Ascending aorta (tissue), 2 donors: Measurements from ENCODE around the gene FAM186B. TPM values are rescaled to one million over a fixed set of nuclear protein-coding genes. Genes with fewer than 3 reads are reported as not detected.

ENCODE experiments used
- DNase-seq, 2 donors: peaks; one replicate each; pipeline ENCODE4 v3.0.0-alpha.2; 2019; ENCODE audit warnings: low spot score in 2 of 2
- H3K27ac ChIP-seq, 2 donors: fragments of 200-600 bp; sonication (generic); one replicate each; pipeline ENCODE4 v1.5.1; 2016 to 2017; ENCODE audit warnings: mild to moderate bottlenecking in 1 of 2
- H3K27me3 ChIP-seq: fragments of 200-600 bp; sonication (generic); one replicate; pipeline ENCODE4 v1.5.1; 2017
- H3K36me3 ChIP-seq, 2 donors: fragments of 200-600 bp; sonication (generic); one replicate each; pipeline ENCODE4 v1.5.1; 2016
- H3K4me1 ChIP-seq, 2 donors: fragments of 200-600 bp; sonication (generic); one replicate each; pipeline ENCODE4 v1.5.1; 2016 to 2017; ENCODE audit warnings: mild to moderate bottlenecking in 1 of 2
- H3K4me3 ChIP-seq, 2 donors: fragments of 200-600 bp; sonication (generic); one replicate each; pipeline ENCODE4 v1.5.1; 2016 to 2017; ENCODE audit warnings: mild to moderate bottlenecking in 1 of 2
- H3K9me3 ChIP-seq, 2 donors: fragments of 200-600 bp; sonication (generic); one replicate each; pipeline ENCODE4 v1.5.1; 2016
- intact Hi-C: fragments of 100-400 bp; cut with DNase I; formaldehyde crosslinking; loops from one replicate; pipeline ENCODE4 v1.15.1; 2023
- total RNA-seq: library from RNA; depleted of rRNA; stranded (reverse); fragments of >200 nt; gene quantifications from one replicate; pipeline ENCODE4 v1.1.0, GENCODE V29; 2016
- TF ChIP-seq, protein P1 (sequence below), 3 experiments: fragments of 200-600 bp in 2 of 3; fragments of 450-650 bp in 1 of 3; sonication (generic) in 2 of 3; IDR thresholded peaks; one replicate each; pipeline ENCODE4 v1.5.1; 2016 to 2019; ENCODE audit warnings: antibody characterized with exemption in 3 of 3, mild to moderate bottlenecking in 1 of 3, moderate library complexity in 1 of 3

Gene FAM186B
- total RNA-seq, 1 donor from 2014 or later, result not detected

DNA sequence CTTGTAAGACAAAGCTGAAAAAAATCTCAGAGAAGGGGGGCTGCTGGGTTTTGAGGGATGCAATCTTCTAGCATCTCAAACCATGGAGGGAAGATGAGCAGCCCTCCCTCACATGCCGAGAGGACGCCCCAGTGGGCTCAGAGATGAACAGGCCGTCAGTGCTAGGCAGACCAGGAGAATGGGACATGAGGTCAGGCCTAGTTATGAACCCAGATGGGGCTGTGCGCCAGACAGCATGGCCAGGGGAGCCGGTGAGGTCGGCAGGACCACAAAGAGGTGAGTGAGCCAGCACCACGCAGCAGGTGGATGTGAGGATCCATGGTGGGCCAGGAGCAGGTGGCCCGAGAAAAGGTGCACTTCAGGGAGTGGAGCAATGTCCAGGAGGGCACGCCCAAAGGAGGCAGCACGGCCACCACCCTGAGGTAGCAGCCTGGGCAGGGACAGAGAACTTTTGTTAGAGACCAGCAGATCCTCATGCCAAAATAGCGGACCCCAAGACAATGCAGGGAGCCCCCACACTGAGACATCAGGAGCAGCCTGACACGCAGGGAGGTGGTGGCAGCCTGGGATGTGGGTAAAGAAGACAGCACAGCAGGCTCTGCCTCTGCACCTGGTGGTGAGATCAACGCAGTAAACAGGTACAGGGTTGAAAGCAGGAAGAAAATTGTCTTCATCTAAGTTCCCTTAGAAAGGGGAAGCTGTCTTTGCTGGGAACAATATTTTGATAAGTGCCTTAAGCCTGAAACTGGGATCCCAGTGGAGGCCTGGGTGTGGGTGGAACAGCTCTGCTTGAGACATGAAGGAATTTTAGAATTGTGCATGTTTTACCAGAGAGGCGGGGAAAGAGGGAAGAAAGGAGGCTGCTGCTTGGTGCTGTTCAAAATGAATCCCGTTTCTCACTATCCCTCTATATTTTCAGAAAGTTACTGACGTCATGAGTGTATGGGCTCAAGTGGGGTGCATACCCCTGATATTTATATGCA, 19.7 kb downstream of the FAM186B start:
- Histone ChIP-seq H3K36me3 (peaks cover 0 to 2% of the 10 kb centered on the region in 2 donors), H3K9me3 (no peaks in the 10 kb centered on the region), H3K27ac (no peak overlapping the region), H3K4me3 (no peak overlapping the region), H3K27me3 (no peaks in the 10 kb centered on the region), H3K4me1 (no peaks in the 10 kb centered on the region)
- TF ChIP-seq, protein P1, sequence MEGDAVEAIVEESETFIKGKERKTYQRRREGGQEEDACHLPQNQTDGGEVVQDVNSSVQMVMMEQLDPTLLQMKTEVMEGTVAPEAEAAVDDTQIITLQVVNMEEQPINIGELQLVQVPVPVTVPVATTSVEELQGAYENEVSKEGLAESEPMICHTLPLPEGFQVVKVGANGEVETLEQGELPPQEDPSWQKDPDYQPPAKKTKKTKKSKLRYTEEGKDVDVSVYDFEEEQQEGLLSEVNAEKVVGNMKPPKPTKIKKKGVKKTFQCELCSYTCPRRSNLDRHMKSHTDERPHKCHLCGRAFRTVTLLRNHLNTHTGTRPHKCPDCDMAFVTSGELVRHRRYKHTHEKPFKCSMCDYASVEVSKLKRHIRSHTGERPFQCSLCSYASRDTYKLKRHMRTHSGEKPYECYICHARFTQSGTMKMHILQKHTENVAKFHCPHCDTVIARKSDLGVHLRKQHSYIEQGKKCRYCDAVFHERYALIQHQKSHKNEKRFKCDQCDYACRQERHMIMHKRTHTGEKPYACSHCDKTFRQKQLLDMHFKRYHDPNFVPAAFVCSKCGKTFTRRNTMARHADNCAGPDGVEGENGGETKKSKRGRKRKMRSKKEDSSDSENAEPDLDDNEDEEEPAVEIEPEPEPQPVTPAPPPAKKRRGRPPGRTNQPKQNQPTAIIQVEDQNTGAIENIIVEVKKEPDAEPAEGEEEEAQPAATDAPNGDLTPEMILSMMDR (IDR thresholded peaks at IDR 0.05), result no peak
- peak in 1 of 2 donors; percentile 43 for DNase-seq
- intact Hi-C loops, result no loop called here

DNA sequence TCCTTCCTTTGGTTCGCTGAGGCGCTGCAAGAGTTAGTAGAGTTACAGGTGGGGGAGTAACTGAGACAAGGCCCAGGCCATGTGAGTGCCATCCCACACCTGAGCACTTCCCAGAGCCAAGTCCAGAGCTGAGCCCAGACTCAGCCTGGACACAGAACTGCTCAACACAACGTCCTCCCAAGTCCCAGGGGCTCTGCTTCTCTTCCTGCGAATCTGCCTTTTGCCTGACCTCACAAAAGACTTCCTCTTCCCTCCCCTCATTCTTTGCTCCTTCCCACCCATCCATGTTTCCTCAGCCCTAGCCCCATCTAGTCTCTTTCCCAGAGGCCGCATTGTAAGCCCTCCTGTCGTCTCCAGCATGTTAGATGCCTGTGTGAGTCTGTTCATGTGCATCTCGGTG, 20.8 kb downstream of the FAM186B start:
- intact Hi-C loops, result no loop called here

DNA sequence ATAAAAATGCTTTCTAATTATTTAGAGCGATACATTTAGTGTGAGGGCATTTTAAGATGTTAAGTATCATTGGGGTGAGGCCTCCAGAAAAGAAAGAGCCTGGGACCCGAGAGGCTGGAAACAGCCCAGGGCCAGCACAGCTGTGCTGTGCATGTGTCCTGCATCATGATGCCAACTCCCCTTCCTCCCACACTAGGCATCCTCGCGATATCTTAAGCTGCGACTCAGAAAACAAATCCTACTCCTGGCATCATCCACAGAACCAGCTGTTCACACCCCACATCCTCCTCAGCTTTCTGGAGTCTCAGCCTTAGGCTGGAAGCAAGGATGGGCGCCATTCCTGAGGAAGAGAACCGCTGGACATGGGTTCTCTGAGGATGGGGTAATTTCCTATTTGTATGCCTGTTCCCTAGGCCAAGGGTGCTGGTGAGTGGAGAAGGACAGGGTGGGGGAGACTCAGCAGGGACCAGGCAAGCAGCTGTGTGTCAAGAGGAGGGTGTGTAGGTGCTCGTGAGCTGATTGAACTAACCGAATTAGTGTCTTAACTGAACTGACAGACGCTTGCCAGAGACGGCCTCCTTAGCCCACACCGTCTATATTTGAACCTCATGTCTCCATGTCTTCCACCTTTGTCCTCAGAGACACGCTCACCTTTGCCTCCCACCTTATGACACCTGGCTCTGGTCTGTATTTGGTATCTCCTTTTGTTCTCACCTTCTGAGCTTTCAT, 21.9 kb downstream of the FAM186B start:
- Histone ChIP-seq H3K4me3 (no peak overlapping the region), H3K9me3 (no peaks in the 10 kb centered on the region), H3K36me3 (peaks cover 0 to 2% of the 10 kb centered on the region in 2 donors), H3K27me3 (no peaks in the 10 kb centered on the region), H3K4me1 (no peaks in the 10 kb centered on the region), H3K27ac (no peak overlapping the region)
- intact Hi-C loops, result no loop called here
- TF ChIP-seq, protein P1 (IDR thresholded peaks at IDR 0.05), result no peak
- peak in 1 of 2 donors; percentile 34 for DNase-seq

More for the DNA sequence above, 20.8 kb downstream of the FAM186B start:
- Histone ChIP-seq H3K27me3 (no peaks in the 10 kb centered on the region), H3K27ac (no peak overlapping the region), H3K4me1 (no peaks in the 10 kb centered on the region), H3K36me3 (peaks cover 0 to 2% of the 10 kb centered on the region in 2 donors), H3K4me3 (no peak overlapping the region), H3K9me3 (no peaks in the 10 kb centered on the region)
- TF ChIP-seq, protein P1 (IDR thresholded peaks at IDR 0.05), result no peak
- peak in 1 of 2 donors; percentile 35 for DNase-seq

DNA sequence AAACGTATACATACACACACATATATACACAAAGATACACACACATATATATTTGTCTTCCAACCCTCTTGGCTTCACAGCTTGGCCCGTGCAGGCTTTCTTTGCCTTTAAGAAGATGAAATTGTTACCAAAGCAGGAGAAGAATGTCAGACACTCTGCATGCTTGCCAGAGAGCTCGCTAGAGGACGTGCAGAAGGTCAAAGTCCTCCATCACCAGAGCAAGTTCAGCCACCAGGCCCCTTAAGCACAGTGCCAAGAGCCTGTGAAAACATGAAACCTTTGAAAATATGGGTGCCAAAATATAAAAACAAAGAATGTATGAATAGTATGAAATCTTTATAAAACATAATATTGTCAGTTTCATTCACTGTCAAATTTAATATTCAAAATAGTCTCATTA, 22.6 kb downstream of the FAM186B start:
- H3K4me3 ChIP-seq, result no peak overlapping the region
- H3K9me3 ChIP-seq, result no peaks in the 10 kb centered on the region
- peak in 1 of 2 donors; percentile 30 for DNase-seq
- H3K4me1 ChIP-seq, result no peaks in the 10 kb centered on the region
- intact Hi-C loops, result no loop called here
- no peak overlapping the region for H3K27ac ChIP-seq
- TF ChIP-seq, protein P1 (IDR thresholded peaks at IDR 0.05), result no peak
- H3K27me3 ChIP-seq, result no peaks in the 10 kb centered on the region
- H3K36me3 ChIP-seq, result peaks cover 0 to 2% of the 10 kb centered on the region in 2 donors

DNA sequence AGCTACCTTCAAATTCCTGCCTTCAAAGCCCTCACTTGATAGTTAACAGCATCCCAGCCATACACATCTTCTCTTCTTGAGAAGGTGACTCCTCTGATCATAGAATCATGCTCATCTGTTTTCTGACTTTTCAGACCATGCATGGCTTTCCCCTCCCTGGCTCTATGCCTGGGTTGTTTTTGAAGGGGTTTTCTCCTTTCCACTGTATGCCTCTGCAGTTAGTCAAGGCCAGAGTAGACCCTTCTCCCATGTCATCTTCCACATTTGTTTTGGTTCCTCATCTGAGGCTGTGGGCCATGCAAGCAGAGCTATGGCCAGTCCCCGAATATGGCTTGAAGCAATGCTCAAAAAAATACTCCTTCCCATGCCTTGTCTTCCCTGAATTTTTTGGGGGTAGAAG, 23.2 kb downstream of the FAM186B start:
- Histone ChIP-seq H3K9me3 (no peaks in the 10 kb centered on the region), H3K4me1 (no peaks in the 10 kb centered on the region), H3K4me3 (no peak overlapping the region), H3K36me3 (peaks cover 0 to 6% of the 10 kb centered on the region in 2 donors), H3K27ac (no peak overlapping the region), H3K27me3 (no peaks in the 10 kb centered on the region)
- TF ChIP-seq, protein P1 (IDR thresholded peaks at IDR 0.05), result no peak
- DNase-seq, result no peak
- intact Hi-C loops, result no loop called here
